ENCODE results near the gene CNOT11. TPM values are rescaled to one million over a fixed set of nuclear protein-coding genes. Genes with fewer than 3 reads are reported as not detected.

The CNOT11 gene
- total RNA-seq, 1 donor from 2014 or later, result 29.3 TPM

GRCh38 chr2:101253703-101254450, 1.2 kb downstream of the CNOT11 start:
- Histone ChIP-seq H3K4me1 (peaks cover 46% of the 10 kb centered on the region), H3K27ac (peak overlapping the region; percentile 94), H3K4me3 (peak overlapping the region; percentile 87), H3K36me3 (peaks cover 17% of the 10 kb centered on the region), H3K9me3 (no peaks in the 10 kb centered on the region), H3K27me3 (ENCODE audit: low read depth) (no peaks in the 10 kb centered on the region)
- intact Hi-C loops (cut with DNase I), result no loop called here
- no peak for ATAC-seq
- no peak for TF ChIP-seq CTCF (IDR thresholded peaks at IDR 0.05)
- DNase-seq, result no peak

GRCh38 chr2:101255501-101255900, 2.8 kb downstream of the CNOT11 start:
- Histone ChIP-seq H3K9me3 (no peaks in the 10 kb centered on the region), H3K4me1 (peaks cover 46% of the 10 kb centered on the region), H3K36me3 (peaks cover 34% of the 10 kb centered on the region), H3K27me3 (ENCODE audit: low read depth) (no peaks in the 10 kb centered on the region), H3K4me3 (no peak overlapping the region), H3K27ac (no peak overlapping the region)
- no peak for TF ChIP-seq CTCF (IDR thresholded peaks at IDR 0.05)
- intact Hi-C loops (cut with DNase I), result no loop called here
- no peak for ATAC-seq
- DNase-seq, result no peak

GRCh38 chr2:101256316-101256715, 3.6 kb downstream of the CNOT11 start:
- H3K27ac ChIP-seq, result no peak overlapping the region
- H3K4me3 ChIP-seq, result no peak overlapping the region
- H3K36me3 ChIP-seq, result peaks cover 41% of the 10 kb centered on the region
- TF ChIP-seq CTCF (IDR thresholded peaks at IDR 0.05), result no peak
- DNase-seq (no peak), ATAC-seq (no peak)
- H3K27me3 ChIP-seq (ENCODE audit: low read depth), result no peaks in the 10 kb centered on the region
- intact Hi-C loops (cut with DNase I), result no loop called here
- no peaks in the 10 kb centered on the region for H3K9me3 ChIP-seq
- peaks cover 45% of the 10 kb centered on the region for H3K4me1 ChIP-seq

GRCh38 chr2:101258804-101259203, 6.1 kb downstream of the CNOT11 start:
- Histone ChIP-seq H3K4me3 (no peak overlapping the region), H3K27me3 (ENCODE audit: low read depth) (no peaks in the 10 kb centered on the region), H3K4me1 (peaks cover 31% of the 10 kb centered on the region), H3K27ac (no peak overlapping the region), H3K9me3 (no peaks in the 10 kb centered on the region), H3K36me3 (peaks cover 65% of the 10 kb centered on the region)
- DNase-seq, result no peak
- ATAC-seq, result no peak
- no peak for TF ChIP-seq CTCF (IDR thresholded peaks at IDR 0.05)
- intact Hi-C loops (cut with DNase I), result no loop called here

GRCh38 chr2:101262142-101262541, 9.5 kb downstream of the CNOT11 start:
- ATAC-seq, result no peak

More at GRCh38 chr2:101262142-101262541, 9.5 kb downstream of the CNOT11 start:
- Histone ChIP-seq H3K4me1 (no peaks in the 10 kb centered on the region), H3K9me3 (no peaks in the 10 kb centered on the region), H3K4me3 (no peak overlapping the region), H3K27ac (no peak overlapping the region), H3K36me3 (peaks cover 97% of the 10 kb centered on the region), H3K27me3 (ENCODE audit: low read depth) (no peaks in the 10 kb centered on the region)
- no peak for DNase-seq
- no peak for TF ChIP-seq CTCF (IDR thresholded peaks at IDR 0.05)
- intact Hi-C loops (cut with DNase I), result no loop called here
